ENCODE results near the gene FHIP1B.

DNA sequence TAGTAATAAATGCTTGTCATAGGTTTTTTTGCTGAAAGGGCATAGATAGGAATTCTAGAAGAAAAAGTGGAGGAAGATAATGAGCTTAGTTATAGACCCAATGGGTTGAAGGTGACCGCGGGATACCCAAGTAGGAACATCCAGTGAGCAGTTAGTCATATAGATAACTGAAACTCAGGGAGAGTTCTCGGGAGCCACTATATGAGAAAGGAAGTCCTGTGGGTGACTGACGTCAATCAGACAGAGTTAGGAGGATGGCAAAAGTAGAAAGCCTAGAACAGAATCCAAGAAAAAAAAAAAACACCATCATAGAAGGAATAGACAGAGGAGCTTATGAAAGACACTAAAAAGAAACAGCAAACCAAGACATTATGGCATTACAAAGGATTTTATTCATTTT is 2.8 kb upstream of the FHIP1B start:
- TF ChIP-seq POLR2A (IDR thresholded peaks at IDR 0.05; ENCODE audit: low read depth, low read length) (no peak), POLR2AphosphoS5 (IDR thresholded peaks at IDR 0.05; ENCODE audit: low read depth, low read length) (no peak)
